Astrocyte (in vitro differentiated cells and primary cell): ENCODE results near the gene DLG1. TPM values are rescaled to one million over a fixed set of nuclear protein-coding genes. Genes with fewer than 3 reads are reported as not detected.

Experiments
- DNase-seq: peaks from one replicate; pipeline ENCODE4 v3.0.0-alpha.2; 2010; ENCODE audit warnings: low read depth
- FAIRE-seq: peaks from 2 replicates; lab custom pipeline; 2011; peaks lifted over from hg19 to GRCh38; lab: Jason Lieb, UNC
- H2AFZ ChIP-seq: 2 replicates; pipeline ENCODE4 v1.6.0; 2012; ENCODE audit warnings: low read depth, low read length, inconsistent platforms
- H3K27ac ChIP-seq: 2 replicates; pipeline ENCODE4 v1.5.1; 2011; ENCODE audit warnings: low read depth, low read length, inconsistent platforms
- H3K27me3 ChIP-seq: 2 replicates; pipeline ENCODE4 v1.6.0; 2011; ENCODE audit warnings: low read length, inconsistent platforms; ENCODE audit not compliant: insufficient read depth
- H3K36me3 ChIP-seq: 2 replicates; pipeline ENCODE4 v1.5.1; 2011; ENCODE audit warnings: low read length, inconsistent platforms; ENCODE audit not compliant: insufficient read depth
- H3K4me1 ChIP-seq: 2 replicates; pipeline ENCODE4 v1.5.1; 2011; ENCODE audit warnings: low read length, inconsistent platforms; ENCODE audit not compliant: insufficient read depth
- H3K4me2 ChIP-seq: 2 replicates; pipeline ENCODE4 v1.6.0; 2012; ENCODE audit warnings: low read length, inconsistent platforms
- H3K4me3 ChIP-seq: 2 replicates; pipeline ENCODE4 v1.5.1; 2011; ENCODE audit warnings: low read depth, mild to moderate bottlenecking, low read length, inconsistent platforms; ENCODE audit not compliant: insufficient read depth
- H3K79me2 ChIP-seq: 2 replicates; pipeline ENCODE4 v1.6.0; 2012; ENCODE audit warnings: mild to moderate bottlenecking, low read length, inconsistent platforms; ENCODE audit not compliant: insufficient read depth
- H3K9ac ChIP-seq: 2 replicates; pipeline ENCODE4 v1.6.0; 2012; ENCODE audit warnings: mild to moderate bottlenecking, low read length, inconsistent platforms
- H3K9me3 ChIP-seq: 2 replicates; pipeline ENCODE4 v1.5.1; 2012; ENCODE audit warnings: low read depth, mild to moderate bottlenecking, low read length, inconsistent platforms; ENCODE audit not compliant: insufficient read depth
- H4K20me1 ChIP-seq: 2 replicates; pipeline ENCODE4 v1.6.0; 2012; ENCODE audit warnings: low read length, inconsistent platforms; ENCODE audit not compliant: insufficient read depth
- H3K27ac Mint-ChIP-seq: one replicate; pipeline ENCODE4 v1.8.0; 2021; ENCODE audit warnings: mild to moderate bottlenecking, mixed read lengths; ENCODE audit not compliant: unreplicated experiment
- H3K27me3 Mint-ChIP-seq: one replicate; pipeline ENCODE4 v1.8.0; 2021; ENCODE audit warnings: low read depth, mixed read lengths; ENCODE audit not compliant: unreplicated experiment
- H3K36me3 Mint-ChIP-seq: one replicate; pipeline ENCODE4 v1.8.0; 2021; ENCODE audit warnings: low read depth, mixed read lengths; ENCODE audit not compliant: unreplicated experiment
- H3K4me1 Mint-ChIP-seq: one replicate; pipeline ENCODE4 v1.8.0; 2021; ENCODE audit warnings: low read depth, mixed read lengths; ENCODE audit not compliant: unreplicated experiment
- H3K4me3 Mint-ChIP-seq: one replicate; pipeline ENCODE4 v1.8.0; 2021; ENCODE audit warnings: mild to moderate bottlenecking, moderate library complexity, mixed read lengths; ENCODE audit not compliant: unreplicated experiment
- H3K9me3 Mint-ChIP-seq: one replicate; pipeline ENCODE4 v1.8.0; 2021; ENCODE audit warnings: mild to moderate bottlenecking, mixed read lengths; ENCODE audit not compliant: unreplicated experiment
- EZH2 ChIP-seq: IDR thresholded peaks from 2 replicates; pipeline ENCODE4 v1.6.1; 2012; ENCODE audit warnings: mild to moderate bottlenecking, low read length, inconsistent platforms; ENCODE audit not compliant: insufficient read depth
- total RNA-seq: library from RNA; stranded (reverse); gene quantifications from 2 replicates; pipeline ENCODE4 v1.2.1, GENCODE V29; 2021
- TF ChIP-seq, protein P1 (sequence below): IDR thresholded peaks from 2 replicates; pipeline ENCODE4 v1.5.1; 2011; ENCODE audit warnings: low read depth, mild to moderate bottlenecking, inconsistent platforms, low read length, moderate library complexity; ENCODE audit not compliant: insufficient read depth

DLG1 gene
- total RNA-seq, 1 donor from 2014 or later: 210 TPM

DNA sequence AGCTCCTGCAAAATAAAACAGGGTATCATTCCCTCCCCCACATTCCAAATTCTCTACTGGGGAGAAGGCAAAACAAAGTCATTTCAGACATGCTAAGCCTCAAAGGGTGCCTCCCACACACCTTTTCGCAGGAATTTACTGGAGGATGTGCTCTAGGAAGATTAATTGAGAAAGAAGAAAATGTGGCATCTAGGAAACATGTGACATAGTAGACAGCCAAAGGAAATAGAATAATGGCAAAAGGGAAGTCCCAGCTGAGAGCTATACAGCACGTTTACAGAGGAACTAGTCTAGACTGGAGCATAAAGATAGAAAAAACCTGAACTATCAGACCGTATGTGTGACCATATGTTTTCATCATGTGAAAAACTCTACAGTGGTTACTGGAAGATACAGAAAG is 210.0 kb downstream of the DLG1 start:
- no peak overlapping the region for H3K27ac Mint-ChIP-seq
- H3K9ac ChIP-seq: no peak overlapping the region
- no peak for DNase-seq
- peaks cover 5% of the 10 kb centered on the region for H3K4me1 ChIP-seq
- peaks cover 10% of the 10 kb centered on the region for H3K79me2 ChIP-seq
- H2AFZ ChIP-seq: no peak overlapping the region
- no peaks in the 10 kb centered on the region for H3K9me3 ChIP-seq
- H3K36me3 ChIP-seq: peaks cover 22% of the 10 kb centered on the region
- no peaks in the 10 kb centered on the region for H3K9me3 Mint-ChIP-seq
- H3K4me1 Mint-ChIP-seq: peaks cover 14% of the 10 kb centered on the region
- no peak for FAIRE-seq
- peaks cover 14% of the 10 kb centered on the region for H3K36me3 Mint-ChIP-seq
- no peak overlapping the region for H3K4me3 ChIP-seq
- no peaks in the 10 kb centered on the region for H3K27me3 ChIP-seq
- H4K20me1 ChIP-seq: peaks cover 21% of the 10 kb centered on the region
- TF ChIP-seq, protein P1, sequence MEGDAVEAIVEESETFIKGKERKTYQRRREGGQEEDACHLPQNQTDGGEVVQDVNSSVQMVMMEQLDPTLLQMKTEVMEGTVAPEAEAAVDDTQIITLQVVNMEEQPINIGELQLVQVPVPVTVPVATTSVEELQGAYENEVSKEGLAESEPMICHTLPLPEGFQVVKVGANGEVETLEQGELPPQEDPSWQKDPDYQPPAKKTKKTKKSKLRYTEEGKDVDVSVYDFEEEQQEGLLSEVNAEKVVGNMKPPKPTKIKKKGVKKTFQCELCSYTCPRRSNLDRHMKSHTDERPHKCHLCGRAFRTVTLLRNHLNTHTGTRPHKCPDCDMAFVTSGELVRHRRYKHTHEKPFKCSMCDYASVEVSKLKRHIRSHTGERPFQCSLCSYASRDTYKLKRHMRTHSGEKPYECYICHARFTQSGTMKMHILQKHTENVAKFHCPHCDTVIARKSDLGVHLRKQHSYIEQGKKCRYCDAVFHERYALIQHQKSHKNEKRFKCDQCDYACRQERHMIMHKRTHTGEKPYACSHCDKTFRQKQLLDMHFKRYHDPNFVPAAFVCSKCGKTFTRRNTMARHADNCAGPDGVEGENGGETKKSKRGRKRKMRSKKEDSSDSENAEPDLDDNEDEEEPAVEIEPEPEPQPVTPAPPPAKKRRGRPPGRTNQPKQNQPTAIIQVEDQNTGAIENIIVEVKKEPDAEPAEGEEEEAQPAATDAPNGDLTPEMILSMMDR: no peak
- TF ChIP-seq EZH2: no peak
- H3K4me2 ChIP-seq: no peak overlapping the region
- no peak overlapping the region for H3K4me3 Mint-ChIP-seq
- no peak overlapping the region for H3K27ac ChIP-seq
- H3K27me3 Mint-ChIP-seq: no peaks in the 10 kb centered on the region

DNA sequence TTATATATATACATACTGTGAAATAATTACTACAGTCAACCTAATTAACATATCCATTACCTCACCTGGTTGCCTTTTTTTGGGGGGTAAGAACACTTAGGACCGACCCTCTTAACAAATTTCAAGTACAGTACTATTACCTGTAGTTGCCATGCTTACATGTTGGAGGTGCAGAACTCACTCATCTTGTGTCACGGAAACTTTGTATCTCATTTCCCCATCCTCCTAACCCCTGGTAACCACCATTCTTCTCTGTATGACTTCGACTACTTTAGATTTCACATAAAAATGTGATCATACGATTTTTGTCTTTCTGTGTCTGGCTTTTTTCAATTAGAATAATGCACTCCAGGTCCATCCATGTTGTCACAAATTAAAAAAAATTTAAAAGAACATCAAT is 213.3 kb downstream of the DLG1 start:
- no peak overlapping the region for H3K4me2 ChIP-seq
- FAIRE-seq (no peak), DNase-seq (no peak)
- peaks cover 22% of the 10 kb centered on the region for H3K4me1 Mint-ChIP-seq
- peaks cover 27% of the 10 kb centered on the region for H3K36me3 ChIP-seq
- H3K27me3 ChIP-seq: no peaks in the 10 kb centered on the region
- H3K27ac Mint-ChIP-seq: no peak overlapping the region
- H3K4me1 ChIP-seq: peaks cover 10% of the 10 kb centered on the region
- H3K9me3 Mint-ChIP-seq: no peaks in the 10 kb centered on the region
- H3K27ac ChIP-seq: no peak overlapping the region
- H3K27me3 Mint-ChIP-seq: no peaks in the 10 kb centered on the region
- TF ChIP-seq, protein P1: no peak
- TF ChIP-seq EZH2: no peak
- no peaks in the 10 kb centered on the region for H3K9me3 ChIP-seq
- H3K79me2 ChIP-seq: peaks cover 3% of the 10 kb centered on the region
- H2AFZ ChIP-seq: no peak overlapping the region
- H3K9ac ChIP-seq: no peak overlapping the region
- H3K36me3 Mint-ChIP-seq: peaks cover 16% of the 10 kb centered on the region
- H3K4me3 ChIP-seq: no peak overlapping the region
- no peak overlapping the region for H3K4me3 Mint-ChIP-seq
- peaks cover 27% of the 10 kb centered on the region for H4K20me1 ChIP-seq

DNA sequence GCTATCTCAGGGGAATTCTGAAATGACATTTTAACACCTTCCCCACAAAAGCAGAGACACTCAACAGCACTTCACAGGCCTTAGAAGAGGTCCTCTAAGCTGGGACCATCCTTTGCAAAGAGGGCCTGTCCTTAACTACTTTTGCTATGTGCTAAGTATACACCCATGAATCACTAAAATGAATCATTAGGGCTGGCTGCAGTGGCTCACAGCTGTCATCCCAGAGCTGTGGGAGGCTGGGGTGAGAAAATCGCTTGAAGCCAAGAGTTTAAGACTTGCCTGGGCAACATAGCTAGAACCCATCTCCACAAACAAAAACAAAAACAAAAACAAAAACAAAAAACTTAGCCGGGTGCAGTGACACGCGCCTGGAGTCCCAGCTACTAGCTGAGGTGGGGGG is 214.9 kb downstream of the DLG1 start:
- Mint-ChIP-seq H3K4me3 (no peak overlapping the region), H3K27me3 (no peaks in the 10 kb centered on the region), H3K27ac (peak overlapping the region; percentile 93), H3K4me1 (peaks cover 19% of the 10 kb centered on the region), H3K9me3 (no peaks in the 10 kb centered on the region), H3K36me3 (peaks cover 11% of the 10 kb centered on the region)
- H2AFZ ChIP-seq: no peak overlapping the region
- peak overlapping the region; percentile 38 for H3K4me2 ChIP-seq
- H3K4me1 ChIP-seq: peaks cover 10% of the 10 kb centered on the region
- H3K27me3 ChIP-seq: no peaks in the 10 kb centered on the region
- H3K79me2 ChIP-seq: no peaks in the 10 kb centered on the region
- TF ChIP-seq, protein P1: no peak
- TF ChIP-seq EZH2: no peak
- H3K4me3 ChIP-seq: no peak overlapping the region
- FAIRE-seq (peak; percentile 81), DNase-seq (peak; percentile 86)
- H3K27ac ChIP-seq: peak overlapping the region; percentile 54
- no peaks in the 10 kb centered on the region for H3K9me3 ChIP-seq
- H3K9ac ChIP-seq: no peak overlapping the region
- H4K20me1 ChIP-seq: peaks cover 27% of the 10 kb centered on the region
- peaks cover 25% of the 10 kb centered on the region for H3K36me3 ChIP-seq
